Breast epithelium (tissue), 3 donors: ENCODE data around the gene SPPL3.

Experiments
- POLR2A ChIP-seq: fragments of 450-650 bp; IDR thresholded peaks from one replicate; pipeline ENCODE4 v1.6.1; 2016; ENCODE audit warnings: antibody characterized with exemption, mild to moderate bottlenecking, moderate library complexity
- TF ChIP-seq, protein P1 (sequence below), 3 donors: fragments of 450-650 bp; IDR thresholded peaks; one replicate each; pipeline ENCODE4 v1.5.1; 2016 to 2017; ENCODE audit warnings: antibody characterized with exemption in 3 of 3, mild to moderate bottlenecking in 3 of 3, moderate library complexity in 3 of 3

DNA sequence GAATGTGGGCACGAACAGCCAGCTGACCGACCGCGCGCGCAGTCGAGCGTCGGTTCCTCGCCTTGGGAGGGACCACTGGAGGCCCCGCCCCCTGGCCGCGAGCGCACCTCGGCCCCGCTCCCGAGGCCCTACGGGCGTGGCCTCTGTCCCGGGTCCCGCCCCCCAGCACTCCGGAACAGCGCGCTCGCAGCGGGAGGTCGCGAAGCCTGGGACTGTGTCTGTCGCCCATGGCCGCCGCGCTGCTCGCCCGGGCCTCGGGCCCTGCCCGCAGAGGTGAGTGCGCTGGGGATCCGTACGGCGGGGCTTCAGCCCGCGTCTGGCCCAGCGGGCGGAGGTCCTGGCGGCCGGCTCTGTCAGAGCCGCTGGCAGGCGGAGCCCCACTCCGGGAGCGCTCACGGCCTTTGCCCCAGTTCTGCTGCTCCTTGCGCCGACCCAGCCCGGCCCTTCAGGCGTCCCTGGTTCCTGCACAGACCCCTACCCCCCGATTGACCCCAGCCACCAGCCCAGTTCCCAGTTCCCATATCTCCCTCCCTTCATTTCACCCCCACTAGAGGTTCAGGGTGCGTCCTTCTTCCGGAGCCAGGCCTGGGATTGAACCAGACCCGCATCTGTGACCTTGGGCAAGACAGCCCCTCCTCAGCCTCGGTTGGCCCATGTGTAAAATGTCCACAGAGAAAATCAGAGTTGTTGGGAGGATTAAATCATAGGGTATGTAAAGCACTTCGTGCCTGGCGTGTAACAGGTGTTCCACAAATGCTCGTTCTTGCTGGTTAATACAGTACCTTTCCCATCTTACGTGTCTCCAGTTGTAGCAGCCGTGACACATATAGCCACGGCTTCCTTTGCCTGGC, 178.3 kb downstream of the SPPL3 start, which contains the start of gene ACADS:
- TF ChIP-seq, protein P1, sequence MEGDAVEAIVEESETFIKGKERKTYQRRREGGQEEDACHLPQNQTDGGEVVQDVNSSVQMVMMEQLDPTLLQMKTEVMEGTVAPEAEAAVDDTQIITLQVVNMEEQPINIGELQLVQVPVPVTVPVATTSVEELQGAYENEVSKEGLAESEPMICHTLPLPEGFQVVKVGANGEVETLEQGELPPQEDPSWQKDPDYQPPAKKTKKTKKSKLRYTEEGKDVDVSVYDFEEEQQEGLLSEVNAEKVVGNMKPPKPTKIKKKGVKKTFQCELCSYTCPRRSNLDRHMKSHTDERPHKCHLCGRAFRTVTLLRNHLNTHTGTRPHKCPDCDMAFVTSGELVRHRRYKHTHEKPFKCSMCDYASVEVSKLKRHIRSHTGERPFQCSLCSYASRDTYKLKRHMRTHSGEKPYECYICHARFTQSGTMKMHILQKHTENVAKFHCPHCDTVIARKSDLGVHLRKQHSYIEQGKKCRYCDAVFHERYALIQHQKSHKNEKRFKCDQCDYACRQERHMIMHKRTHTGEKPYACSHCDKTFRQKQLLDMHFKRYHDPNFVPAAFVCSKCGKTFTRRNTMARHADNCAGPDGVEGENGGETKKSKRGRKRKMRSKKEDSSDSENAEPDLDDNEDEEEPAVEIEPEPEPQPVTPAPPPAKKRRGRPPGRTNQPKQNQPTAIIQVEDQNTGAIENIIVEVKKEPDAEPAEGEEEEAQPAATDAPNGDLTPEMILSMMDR (IDR thresholded peaks at IDR 0.05): no peak
- TF ChIP-seq POLR2A: no peak
